ENCODE measurements around the gene HOXC11.

- TF ChIP-seq CTCF (IDR thresholded peaks at IDR 0.05) (no peak), POLR2A (IDR thresholded peaks at IDR 0.05) (no peak), EP300 (IDR thresholded peaks at IDR 0.05) (no peak), POLR2AphosphoS5 (IDR thresholded peaks at IDR 0.05) (no peak)
These were observed 5.8 kb downstream of the HOXC11 start for GRCh38 chr12:53978477-53979356.
